Activated naive CD4-positive, alpha-beta T cell (primary cell): ENCODE measurements around the gene IPCEF1.

ENCODE experiments used
- DNase-seq, 4 experiments: peaks; one replicate each; lab custom pipeline; 2025; lab: John Stamatoyannopoulos, UW

Gene IPCEF1, protein sequence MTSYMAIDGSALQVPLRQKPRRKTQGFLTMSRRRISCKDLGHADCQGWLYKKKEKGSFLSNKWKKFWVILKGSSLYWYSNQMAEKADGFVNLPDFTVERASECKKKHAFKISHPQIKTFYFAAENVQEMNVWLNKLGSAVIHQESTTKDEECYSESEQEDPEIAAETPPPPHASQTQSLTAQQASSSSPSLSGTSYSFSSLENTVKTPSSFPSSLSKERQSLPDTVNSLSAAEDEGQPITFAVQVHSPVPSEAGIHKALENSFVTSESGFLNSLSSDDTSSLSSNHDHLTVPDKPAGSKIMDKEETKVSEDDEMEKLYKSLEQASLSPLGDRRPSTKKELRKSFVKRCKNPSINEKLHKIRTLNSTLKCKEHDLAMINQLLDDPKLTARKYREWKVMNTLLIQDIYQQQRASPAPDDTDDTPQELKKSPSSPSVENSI

DNA sequence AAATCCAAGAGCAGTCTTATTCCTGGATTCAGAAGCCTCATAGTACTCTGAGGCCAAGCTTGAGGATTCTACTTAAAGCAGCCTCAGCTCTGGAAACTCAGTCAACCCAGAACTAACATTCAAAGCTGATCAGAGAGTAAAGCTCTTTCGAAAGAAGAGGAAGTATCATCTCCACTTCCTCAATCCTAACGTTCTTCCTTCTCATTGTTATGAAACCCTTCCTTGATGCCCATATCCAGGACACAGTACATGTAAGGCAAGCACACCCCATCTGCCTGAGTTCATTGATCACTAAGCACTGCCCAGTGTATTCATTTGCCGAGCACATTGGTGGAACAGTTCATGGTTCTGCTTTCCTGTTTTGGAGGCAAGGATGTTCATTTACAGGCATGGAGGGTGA lies at the start of gene IPCEF1:
Gene IPCEF1, minus strand, starts transcription at position 114 of the 400 bp plus-strand sequence. CDS start 90,856 bp downstream, outside the sequence.
- DNase-seq: no peak

DNA sequence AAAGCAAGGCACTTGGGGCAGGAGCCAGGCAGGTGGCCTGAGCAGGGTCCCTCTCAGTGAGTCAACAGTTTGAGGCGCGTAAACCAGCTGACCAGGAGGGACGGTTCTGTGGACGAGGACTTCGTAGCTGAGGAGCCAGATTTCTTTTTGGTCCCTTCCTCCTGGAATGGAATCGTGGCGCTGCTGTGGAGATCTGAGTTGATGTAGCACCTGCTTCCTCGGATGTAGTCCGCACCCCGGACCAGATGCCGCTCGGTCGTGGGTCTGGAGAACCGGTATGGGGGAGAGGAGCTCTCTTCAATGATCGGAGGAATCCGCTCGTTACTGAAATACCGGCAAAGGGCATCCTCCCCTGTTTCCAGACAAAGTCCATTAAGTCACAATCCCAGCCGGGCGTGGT lies 49.7 kb upstream of the IPCEF1 start:
- no peak for DNase-seq

DNA sequence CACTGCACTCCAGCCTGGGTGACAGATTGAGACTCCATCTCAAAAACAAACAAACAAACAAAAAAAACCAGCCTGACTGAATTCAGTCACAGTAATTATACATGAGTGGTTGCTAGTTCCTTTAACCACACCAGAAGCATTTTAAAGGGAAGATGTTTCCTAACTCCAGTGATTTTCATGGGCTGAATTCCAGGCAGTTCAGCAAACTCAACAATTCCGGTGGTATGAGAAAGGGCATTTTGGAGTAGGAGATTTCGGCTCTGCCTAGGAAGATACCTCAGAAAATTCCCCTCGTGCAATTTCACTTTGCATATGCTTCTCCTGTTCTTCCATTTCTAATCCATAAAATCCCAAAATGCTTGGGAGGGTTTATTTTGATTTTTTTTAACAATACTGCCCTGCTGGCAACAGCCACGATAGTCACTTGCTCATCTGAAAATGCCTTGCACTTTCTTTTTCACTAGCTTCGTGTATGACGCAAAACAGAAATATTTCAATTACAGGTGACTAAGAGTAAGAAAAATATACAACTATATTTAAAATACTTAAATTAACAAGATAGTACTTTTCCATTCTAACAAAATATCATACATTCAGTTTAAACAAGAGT lies 48.3 kb upstream of the IPCEF1 start:
- DNase-seq: no peak

DNA sequence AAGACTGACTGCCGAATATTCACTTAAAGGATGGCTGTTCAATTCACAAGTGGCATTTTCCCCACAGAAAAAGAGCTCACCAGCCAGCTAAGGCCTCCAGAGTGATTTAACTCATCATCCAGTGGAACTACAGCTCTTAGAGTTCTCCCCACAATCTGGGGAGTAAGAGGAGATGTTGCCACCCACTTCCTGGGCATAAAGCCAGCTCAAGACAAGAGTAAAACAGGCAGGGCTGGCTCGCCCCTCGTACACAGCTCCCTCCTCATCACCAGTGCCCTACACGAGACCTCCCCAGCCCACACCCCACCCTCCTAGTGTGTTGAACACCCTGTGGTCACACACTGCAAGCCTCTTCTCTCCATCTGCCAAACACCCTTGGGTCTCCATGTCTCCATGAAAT lies 47.2 kb upstream of the IPCEF1 start:
- no peak for DNase-seq

DNA sequence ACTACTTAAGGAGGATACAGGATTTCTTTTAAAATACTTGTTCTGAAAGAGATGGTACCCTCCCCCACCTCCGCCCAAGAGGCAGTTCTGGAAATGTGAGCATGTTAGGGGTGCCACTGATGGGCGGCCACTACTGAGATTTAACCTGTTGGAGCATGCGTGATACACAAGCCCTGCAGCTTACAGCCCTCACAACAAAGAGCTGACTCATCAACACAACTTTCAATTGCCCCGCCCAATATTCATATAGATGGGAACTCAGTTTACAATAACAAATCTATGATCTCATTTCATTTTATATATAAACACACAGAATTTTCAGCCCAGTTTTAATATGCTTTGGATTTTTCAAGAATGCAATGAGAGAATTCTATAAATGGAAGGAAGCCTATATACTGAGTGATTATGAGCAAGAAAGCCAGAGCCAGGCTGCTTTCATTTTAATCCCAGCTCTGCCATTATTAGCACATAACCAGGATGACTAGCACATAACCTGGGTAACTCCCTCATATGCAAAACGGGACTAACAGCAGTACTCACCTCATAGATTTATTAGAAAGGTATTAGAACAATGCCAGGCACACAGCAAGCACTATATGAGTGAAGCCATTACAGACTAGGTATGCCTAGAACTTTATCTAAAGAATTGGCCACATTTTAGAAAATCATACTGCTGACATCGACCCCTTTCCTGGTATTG lies 45.6 kb upstream of the IPCEF1 start:
- DNase-seq: no peak

DNA sequence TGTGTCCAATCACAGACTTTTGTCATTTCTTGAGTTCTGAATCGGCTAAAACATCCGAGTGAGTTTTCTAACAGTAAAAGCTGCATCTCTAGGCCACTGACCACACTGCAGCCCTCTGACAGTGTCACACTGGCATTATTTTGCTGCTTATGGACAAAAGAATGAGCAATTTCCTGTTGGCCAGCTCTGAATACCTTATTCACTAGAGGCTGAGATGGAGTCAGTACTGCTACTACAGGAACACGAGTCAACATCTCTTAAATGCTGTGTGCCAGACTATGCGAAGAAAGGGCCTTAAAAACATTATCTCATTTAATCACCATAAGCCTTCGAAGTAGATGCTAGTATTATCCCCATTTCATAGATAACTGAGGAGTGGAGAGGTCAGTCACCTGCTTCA lies 42.5 kb upstream of the IPCEF1 start:
- DNase-seq: no peak

DNA sequence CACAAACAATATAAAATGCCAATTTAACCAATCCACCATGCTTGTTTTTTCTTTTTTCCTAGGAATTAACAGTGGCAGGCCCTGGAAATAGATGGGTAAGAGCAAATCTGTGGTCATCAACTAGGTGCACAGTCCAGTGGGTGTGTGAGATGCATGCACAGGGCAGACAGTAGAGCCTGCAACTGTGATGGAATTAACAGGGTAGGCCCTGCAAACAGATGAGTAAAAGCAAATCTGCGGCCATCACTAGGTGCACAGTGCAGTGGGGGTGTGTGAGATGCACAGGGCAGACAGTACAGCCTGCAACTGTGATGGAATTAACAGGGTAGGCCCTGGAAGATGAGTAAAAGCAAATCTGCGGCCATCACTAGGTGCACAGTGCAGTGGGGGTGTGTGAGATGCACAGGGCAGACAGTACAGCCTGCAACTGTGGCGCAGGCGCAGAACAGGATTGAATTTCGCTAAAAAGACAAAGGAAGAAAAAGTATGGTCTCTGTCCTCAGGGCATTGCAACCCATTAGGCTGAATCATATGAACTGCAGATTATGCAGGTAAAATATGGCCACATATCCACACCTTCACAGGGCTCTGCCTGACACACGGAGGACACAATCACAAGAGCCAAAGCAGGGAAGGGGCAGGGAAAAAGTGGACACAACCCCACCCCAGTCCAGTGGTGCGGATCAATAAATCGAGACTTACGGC lies 41.0 kb upstream of the IPCEF1 start:
- no peak for DNase-seq

DNA sequence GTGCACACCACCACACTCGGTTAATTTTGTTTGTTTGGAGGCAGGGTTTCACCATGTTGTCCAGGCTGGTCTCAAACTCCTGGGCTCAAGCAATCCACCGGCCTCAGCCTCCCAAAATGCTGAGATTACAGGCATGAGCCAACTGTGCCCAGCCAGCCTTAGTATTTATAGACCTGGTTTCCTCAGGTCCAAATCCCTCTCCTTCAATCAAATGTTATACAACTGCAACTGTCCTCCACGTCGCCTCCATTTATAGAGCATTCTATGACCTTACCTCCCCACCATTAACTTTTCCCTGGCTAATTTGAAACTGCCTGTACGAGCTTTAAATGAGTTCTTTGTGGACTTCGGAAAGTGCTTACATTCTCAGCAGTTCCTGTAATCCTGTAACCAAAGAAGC lies 39.3 kb upstream of the IPCEF1 start:
- no peak for DNase-seq

DNA sequence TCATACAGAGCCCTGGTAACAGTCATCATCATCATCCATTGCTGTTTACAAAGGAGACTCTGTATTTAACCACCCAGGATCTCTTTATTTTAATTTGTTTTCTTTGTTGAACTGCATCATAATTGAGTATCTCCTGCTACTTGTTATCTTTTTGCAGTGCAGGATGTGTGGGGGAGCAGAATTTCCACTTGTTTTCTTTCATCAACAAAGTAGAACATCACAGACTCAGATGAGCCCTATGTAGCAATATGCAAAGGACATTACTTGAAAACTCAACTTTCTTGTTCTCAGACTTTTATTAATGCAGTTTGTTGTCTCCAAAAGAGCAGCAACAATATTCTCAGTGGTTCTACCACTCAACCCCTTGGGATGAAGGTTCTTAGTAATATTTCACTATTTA lies 38.7 kb upstream of the IPCEF1 start:
- DNase-seq: no peak

DNA sequence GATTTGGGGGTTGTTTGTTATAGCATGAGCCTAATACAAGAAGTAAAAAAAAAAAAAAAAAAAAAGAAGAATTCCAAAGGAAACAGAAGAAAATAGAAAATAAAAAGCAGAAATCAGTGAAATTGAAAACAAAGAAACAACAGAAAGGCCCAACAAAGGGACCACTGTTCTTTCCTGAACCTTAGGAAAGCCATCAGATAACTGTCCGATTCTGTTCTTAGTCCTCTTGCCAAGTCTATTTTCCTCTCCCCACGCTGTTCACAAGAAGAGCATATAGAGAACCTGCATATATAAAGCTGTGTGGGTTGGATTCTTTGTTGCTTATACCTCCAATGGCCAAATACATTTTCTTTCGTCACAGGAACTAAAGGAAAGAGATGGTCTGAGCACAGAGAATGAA lies 38.0 kb upstream of the IPCEF1 start:
- DNase-seq: no peak

DNA sequence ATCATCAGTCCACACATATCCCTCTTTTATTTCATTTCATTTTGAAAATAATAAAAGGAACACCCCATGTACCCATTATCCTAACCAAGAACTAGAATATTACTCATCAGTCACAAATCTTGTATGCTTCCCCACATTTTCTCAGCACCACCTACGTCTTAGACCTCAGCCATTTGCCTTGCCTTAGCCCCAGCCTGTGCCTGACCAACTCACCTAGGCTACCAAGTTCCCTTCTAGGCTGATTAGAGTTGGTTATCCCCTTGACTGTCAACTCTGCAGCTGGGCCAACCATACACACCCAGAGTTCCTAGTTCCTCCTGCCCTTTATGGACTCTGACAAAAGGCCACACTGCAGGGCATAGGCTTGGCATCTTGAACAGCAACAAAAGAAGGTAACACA lies 33.4 kb upstream of the IPCEF1 start:
- DNase-seq: no peak

DNA sequence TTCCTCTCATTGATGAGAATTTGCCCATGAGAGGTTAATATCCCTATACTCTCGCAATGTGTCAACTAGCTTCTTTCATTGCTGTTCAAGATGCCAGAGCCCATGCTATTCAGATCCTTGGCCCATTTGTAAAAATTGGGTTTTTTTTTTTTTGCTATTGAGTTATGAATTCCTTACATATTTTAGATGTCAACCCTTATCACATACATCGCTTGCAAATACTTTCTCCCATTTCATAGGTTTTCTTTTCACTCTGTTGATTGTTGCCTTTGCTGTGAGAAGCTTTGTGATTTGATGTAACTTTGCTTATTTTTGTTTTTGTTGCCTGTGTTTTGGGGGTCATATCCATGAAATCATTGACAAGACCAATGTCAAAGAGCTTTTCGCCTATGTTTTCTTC lies 32.2 kb upstream of the IPCEF1 start:
- no peak for DNase-seq

DNA sequence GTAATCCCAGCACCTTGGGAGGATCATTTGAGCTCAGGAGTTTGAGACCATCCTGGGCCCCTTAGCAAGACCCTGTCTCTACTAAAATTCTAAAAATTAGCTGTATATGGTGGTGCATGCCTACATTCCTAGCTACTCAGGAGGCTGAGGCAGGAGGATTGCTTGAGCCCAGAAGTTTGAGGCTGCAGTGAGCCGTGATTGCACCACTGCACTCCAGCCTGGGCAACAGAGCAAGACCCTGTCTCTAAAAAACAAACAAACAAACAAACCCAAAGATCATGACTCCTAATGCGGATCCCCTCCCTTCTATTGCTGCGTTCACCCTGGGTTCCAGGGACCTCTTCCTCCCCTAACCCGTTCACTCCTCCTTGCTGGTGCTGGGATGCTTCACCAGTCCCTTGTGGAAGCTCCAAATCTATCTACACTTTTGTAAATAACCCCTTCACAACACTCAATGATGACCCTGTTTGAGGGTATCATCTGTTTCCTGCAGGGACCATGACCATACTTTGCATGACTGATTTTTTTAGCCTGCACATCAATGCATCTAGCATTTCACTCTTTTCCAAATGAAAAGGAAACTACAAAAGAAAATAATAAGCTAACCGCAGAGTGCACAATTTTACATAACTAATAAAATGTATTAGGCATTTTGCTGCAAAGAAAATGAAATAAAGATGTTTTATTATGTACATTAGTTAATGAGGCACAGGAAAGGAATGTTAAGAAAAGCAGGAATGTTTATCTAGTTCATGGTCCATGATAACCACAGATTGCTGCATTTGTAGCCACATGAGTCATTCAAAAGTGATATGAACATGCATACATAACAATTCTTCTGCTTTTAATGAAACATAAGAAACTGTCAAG lies 30.5 kb upstream of the IPCEF1 start:
- DNase-seq: no peak

DNA sequence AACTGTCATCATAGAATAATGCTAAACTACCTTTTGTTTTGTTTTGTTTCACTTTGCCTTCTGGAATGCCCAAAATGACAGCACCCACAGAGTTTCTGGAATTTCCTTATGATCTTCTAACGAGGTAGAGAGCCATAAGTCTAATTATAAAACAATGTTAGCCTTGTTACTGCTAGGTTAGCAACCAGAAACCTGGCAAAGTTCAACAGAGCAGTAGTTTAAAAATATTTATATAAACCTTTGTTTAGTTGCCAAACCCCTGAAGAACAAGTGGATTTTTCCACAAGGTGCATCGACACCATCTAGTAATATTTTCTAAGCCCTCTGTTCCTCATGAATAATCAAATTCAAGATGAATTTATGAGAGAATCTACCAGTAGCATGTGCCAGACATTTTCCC lies 27.6 kb upstream of the IPCEF1 start:
- DNase-seq: no peak

DNA sequence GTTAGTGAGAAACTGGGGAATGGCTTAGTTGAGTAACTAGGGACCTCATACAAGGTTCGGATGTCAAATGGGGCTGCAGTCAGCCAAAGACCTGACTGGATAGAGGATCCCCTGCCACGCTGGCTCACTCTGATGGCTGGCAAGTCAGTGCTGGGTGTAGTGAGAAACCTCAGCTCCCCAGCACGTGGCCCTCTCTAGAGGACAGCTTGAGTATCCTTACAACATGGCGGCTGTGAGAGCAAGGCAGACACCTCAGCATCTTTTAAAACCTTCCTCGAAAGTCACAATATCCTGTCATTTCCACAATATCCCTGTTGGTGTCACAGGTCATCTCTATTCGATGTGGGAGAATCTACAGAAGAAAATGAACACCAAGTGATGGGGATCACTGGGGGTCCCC lies 26.7 kb upstream of the IPCEF1 start:
- no peak for DNase-seq

DNA sequence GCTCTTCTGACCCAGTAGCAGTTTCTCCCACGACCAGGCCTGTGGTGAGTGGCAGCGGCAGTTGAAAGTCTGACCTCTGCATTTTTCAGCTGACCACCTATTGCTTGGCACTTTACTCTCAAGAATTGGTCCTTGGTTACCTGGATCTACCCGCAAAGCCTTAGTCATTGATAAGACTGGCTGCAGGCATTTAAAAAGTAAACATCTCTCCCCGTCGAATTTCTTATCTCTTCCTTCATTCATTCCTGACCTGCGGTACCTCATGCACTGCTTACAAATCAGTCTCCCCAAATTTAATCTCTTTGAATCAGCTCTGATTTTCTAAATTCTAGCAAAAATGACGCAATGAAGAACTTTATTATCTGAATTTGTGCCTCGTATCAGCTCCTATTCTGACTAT lies 26.1 kb upstream of the IPCEF1 start:
- no peak for DNase-seq

DNA sequence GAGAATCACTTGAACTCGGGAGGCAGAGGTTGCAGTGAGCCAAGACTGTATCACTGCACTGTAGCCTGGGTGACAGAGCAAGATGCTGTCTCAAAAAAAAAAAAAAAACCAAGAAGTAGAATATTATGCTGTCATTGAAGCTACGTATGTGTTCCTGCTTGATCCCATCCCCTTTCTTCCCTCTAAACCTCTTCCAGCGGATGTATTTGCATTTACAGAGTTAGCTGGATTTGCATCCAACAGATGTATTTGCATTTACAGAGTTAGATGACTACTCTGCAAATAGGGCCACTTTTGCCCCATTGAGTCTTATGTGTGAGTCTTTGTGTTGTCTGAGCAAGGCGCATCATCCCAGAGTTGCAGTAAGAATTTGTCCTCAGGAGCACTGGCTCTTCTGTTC lies 24.9 kb upstream of the IPCEF1 start:
- DNase-seq: no peak

DNA sequence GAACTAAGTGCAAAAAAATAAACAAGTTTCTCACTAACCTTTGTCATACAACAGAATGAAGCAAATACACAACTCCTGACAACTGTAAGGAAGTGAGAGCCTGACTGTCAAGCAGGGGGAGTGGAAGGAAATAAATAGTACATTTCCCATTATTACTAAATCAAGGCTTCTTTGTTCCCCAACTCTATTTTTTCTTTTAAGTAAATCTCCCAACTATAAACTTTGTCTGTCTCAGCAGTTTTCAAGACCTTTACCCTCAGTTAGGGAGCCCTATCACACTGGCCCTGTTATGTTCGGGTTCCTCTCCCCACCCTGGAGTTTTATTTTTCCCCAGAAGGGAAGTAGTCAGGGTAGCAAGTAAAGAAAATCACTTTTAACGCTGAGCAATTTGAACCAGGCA lies 24.1 kb upstream of the IPCEF1 start:
- no peak for DNase-seq

DNA sequence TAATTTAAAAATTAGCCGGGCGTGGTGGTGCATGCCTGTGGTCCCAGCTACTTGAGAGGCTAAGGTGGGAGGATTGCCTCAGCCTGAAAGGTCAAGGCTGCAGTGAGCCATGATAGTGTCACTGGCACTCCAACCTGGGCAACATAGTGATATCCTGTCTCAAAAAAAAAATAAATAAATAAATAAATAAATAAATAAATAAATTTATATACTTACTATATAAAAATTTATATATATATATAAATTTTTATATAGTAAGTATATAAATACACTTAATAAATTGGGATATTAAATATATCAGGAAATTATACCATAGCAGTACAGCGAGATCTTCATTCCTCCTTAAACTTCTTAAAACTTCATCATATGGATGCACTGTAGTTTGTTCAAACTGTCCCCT lies 23.0 kb upstream of the IPCEF1 start:
- DNase-seq: no peak

DNA sequence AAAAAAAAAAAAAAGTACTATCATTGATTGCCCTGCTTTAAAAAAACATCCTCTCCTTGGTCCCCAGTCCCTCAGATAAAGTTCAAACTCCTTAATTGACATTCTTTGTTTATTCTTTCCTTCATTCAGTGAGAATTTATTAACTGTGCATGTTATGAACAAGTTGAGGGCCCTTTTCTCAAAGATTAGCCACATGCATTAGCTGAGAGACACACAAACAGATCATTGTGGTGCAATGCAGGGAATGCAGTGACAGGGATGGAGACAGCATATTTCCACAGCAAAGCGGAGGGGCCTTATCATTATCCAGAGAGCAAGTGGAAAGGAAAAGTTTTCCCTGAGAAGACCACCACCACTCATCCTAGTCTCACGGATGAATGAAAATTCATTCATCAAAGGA lies 21.9 kb upstream of the IPCEF1 start:
- DNase-seq: no peak

DNA sequence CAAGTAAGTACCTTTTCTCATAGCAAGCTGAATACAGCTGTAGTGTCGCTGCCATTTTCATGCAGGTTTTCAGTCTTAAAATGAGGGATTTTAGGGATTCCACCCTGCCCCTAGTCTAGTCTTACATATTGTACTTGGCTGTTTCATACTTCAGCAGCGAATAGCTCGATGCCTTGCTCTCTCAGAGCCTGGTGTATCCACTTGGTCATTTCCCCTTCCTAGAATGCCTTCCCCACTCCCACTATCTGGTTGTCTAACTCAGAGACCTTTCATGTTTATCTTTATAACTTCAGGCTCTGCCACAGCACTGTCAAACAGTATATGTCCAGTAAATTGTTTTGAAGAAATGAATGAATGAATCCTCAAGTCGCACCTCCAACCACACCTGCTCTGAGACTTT lies 21.1 kb upstream of the IPCEF1 start:
- no peak for DNase-seq

DNA sequence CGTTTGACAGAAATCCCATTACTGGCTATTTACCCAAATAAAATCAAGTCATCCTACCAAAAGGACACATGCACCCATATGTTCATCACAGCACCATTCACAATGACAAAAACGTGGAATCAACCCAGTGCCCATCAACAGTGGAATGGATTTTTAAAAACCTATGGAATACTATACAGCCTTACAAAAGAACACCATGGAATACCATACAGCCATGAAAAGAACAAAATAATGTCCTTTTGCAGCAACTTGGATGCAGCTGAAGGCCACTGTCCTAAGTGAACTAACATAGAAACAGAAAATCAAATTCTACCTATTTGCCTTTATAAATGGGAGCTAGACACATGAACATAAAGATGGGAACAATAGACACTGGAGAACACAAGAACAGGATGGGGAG lies 17.4 kb upstream of the IPCEF1 start:
- DNase-seq: no peak
